HG03108 (cell line): ENCODE results near the gene KCNIP3.
"Not testable (repeated sequence)": the region's sequence is repeated elsewhere in the genome, so short reads cannot be mapped to it uniquely, and the experiment has no call there.

Source experiments
- ATAC-seq: cut with Tn5 transposase; IDR thresholded peaks from one replicate; pipeline ENCODE4 v1.9.1; 2021; ENCODE audit warnings: moderate library complexity; ENCODE audit not compliant: unreplicated experiment

The KCNIP3 gene

GRCh38 chr2:95346738-95347671 is 49.9 kb downstream of the KCNIP3 start:
- ATAC-seq = no peak

DNA sequence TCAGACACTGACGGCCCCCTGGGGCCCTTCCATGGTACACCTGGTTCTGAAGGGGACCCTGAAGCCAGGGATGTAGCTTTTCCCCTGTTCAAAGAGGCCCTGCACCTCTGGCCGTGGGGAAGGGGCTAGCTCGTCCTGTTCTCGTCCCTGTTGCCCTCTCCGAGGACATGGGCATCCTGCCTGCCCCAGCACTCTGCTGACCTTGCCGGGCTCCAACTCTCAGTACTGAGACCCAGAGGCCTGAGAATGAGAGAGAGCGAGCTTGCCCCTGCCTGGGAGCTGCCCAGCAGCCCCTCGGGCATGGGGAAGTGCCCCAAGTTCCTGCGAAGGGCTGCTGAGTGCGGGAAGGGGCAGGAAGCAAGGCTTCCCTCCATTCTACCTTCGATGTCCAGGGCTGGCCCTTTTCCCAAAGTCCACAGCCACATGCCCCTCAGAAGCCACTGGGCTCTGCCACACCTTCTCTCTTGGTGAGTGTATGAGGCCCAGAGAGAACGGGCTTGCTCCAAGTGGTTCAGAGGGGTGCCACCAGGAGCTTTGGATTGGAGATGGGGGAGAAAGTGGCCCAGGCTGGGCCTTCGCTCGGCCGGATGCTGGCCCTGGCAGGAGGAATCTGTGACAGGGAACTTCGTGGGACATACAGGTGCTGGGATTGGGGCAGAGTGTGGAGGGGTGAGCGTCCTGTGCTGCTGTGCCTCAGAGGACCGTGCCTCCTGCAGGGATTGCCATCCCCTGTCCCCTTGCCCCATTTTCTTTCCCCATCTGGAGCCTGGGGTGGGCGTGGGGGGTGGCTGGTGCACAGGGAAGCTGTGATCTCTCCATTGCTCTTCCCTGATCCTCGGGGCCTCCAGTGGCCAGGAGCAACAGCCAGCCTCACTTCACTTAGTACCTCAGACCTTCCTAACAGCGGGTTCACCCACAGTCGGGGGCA is 50.8 kb downstream of the KCNIP3 start:
- no peak for ATAC-seq

DNA sequence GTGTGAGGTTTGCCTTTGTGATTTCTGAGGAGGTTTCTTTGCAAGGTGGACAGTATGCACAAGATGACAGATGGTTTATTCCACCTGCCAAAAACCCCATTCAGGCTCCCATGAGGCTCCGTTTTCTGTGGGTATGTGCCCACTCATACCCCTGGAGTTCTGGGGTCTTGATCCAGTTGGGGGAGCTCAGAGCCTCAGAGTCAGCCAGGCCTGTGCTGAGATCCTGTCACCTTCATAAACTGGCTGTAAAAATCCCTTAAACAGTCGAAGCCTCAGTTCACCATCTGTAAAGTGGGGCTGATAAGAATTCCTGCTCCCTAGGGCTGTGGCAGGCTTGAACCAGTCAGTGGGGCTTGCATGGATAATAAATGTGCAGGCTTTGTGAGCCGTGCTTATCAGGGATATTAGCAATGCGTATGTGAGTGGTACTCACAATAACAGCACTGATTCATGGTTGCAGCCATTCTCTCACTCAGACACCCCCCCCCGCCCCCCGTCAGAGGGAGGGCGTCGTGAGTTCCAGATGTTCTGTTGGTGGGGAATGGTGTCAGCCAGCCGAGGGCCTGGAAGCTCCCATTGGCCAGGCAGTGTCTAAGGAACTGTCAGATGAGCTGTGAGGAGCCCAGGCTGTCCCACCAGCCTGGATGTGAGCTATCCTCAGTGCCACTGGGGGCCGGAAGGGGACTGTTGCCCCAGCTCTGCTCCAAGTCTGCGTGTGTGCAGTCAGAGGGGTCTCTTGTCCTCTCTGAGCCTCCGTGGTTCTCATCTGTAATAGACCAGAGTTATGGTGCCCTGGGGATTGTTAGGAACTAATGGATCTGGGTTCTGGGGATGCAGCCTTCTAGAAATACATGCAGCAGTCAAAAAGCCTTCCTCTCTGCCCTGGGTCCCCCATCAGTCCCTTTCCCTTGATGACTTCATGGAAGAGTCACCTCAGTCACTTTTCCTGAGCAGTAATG is 51.7 kb downstream of the KCNIP3 start:
- ATAC-seq = no peak

GRCh38 chr2:95349568-95350322 is 52.6 kb downstream of the KCNIP3 start:
- no peak for ATAC-seq

- ATAC-seq = no peak
These were observed 53.2 kb downstream of the KCNIP3 start for GRCh38 chr2:95350368-95350767.

GRCh38 chr2:95350774-95351597 is 53.8 kb downstream of the KCNIP3 start:
- ATAC-seq = no peak

DNA sequence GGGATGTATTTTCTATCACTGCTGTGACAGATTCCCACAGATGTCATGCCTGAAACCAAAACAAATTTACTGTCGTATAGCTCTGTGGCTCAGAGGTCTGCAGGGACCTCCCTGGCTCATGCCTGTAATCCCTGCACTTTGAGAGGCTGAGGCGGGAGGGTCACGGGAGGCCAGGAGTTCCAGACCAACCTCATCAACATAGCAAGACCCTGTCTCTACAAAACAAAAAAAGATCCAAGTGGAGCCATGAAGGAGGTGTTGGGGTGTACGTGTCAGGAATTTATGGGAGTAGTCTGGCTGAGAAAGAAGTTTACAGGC is 54.4 kb downstream of the KCNIP3 start:
- no peak for ATAC-seq

GRCh38 chr2:95352310-95353054 is 55.3 kb downstream of the KCNIP3 start:
- no peak for ATAC-seq

DNA sequence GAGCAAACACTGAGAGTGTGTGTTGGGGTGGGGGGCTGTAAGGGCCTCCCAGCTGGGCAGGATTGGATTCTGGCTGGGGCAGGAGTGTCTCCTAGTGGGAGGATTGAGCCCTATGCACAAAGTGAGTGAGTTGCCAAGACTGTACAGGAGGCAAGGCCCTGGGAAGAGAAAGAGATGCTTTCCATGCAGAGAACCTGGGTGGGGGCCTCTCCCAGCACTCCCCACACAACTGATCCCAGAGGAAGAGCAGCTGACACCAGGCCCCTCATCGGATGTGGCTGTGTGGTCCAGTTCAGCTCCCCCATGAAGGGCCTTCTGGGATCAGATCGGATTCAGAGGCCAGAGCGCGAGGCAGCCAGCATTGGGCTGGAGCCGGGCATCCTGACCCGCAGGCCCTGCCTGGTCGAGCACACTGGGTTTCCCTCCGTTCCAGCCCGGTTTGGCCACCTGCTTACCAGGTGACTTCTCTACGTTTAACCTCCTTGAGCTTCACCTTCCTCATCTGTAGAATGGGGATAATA is 56.0 kb downstream of the KCNIP3 start:
- no peak for ATAC-seq

DNA sequence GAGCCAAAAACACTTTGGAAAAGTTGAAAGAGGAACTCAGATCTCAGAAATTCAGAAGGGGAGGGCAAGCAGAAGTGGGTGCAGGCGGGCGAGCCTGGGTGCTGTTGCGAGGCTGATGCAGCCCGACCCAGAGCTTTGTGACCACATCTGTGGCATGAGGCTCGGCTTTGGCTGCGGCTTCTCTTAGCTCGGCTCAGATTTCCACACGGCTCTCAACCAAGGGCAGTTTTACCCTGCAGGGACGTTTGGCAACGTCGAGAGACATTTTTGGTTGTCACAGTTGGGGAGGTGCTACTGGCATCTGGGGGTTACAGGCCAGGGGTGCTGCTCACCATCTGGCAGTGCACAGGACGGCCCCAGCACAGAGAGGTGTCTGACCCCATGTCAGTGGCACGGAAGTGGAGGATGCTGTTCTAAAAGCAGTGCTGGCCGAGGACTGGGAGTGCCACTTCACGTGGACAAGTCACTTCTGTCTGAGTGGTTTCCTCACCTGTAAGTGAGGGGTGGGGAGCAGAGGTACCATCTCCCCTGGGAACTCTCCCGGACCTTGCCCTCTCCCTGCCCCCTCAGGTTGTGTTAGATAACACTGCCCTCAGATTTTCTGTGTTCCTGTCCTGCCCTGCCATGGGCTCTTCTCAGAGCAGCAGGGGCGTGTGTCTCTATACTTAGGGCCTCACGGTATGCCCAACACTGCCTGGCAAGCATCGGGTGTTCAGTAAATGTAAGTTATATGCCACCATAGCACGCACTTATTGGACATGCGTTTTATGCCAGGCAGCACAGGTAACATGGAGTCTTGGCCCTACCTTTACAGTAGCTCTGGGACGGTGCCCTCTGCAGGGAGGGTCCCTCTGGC is 56.7 kb downstream of the KCNIP3 start:
- ATAC-seq = no peak

- ATAC-seq = no peak
These were observed 57.3 kb downstream of the KCNIP3 start for GRCh38 chr2:95354469-95354901.

GRCh38 chr2:95354925-95355324 is 57.8 kb downstream of the KCNIP3 start:
- ATAC-seq = no peak

DNA sequence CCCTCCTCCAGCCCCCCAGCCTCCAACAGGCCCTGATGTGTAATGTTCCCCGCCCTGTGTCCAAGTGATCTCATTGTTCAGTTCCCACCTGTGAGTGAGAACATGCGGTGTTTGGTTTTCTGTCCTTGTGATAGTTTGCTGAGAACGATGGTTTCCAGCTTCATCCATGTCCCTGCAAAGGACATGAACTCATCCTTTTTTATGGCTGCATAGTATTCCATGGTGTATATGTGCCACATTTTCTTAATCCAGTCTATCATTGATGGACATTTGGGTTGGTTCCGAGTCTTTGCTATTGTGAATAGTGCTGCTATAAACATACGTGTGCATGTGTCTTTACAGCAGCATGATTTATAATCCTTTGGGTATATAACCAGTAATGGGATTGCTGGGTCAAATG is 58.3 kb downstream of the KCNIP3 start:
- ATAC-seq = not testable (repeated sequence)

DNA sequence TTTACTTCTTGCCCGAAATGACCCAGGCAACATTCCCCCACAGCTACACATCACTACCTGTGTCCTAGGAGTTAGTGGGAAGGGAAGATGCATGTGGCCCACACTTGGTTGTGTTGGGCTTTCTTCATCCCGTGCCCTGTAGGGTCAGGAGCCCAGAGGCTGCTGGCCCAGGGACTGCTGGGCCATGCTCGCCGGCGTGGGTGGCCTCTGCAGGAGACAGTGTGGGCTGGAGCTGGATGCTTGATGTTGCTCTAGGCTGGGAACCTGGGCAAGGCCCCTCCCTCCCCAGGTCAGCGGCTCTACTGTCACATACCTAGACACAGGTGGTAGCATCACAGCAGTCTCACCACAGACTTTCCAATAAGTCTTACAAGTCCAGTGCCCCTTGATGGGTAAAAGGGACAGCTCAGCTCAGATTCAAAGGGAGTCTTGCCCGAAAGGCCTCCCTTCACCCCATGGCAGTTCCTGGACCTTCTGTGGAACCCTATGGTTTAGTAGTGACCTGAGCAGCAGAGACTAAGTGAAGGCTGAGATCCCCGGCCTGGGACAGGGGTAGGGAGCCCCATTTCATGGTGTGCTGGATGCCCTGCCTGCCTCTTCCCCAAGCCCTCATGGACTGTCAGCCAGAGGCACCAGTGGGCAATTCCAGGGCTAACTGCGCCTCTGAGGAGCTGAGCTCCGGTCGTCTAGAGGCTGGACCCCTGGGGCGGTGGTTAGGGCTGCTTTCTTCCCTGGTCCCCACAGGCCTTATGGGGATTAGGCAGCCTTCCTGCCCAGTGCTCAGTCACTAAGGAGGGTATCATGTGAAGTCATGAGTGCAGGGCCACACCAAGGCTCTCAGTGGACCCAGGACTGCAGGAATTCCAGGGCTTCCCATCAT is 59.9 kb downstream of the KCNIP3 start:
- ATAC-seq = no peak

GRCh38 chr2:95357717-95358280 is 60.7 kb downstream of the KCNIP3 start:
- no peak for ATAC-seq

- no peak for ATAC-seq
These were observed 61.9 kb downstream of the KCNIP3 start for GRCh38 chr2:95359031-95359430.
